ENCODE measurements around the gene HOXC4. TPM values are rescaled to one million over a fixed set of nuclear protein-coding genes. Genes with fewer than 3 reads are reported as not detected.
A peak's percentile ranks its signal among the peaks of the same experiment; 100 is the strongest.

Gene HOXC4
- total RNA-seq, 1 donor from 2014 or later: not detected

DNA sequence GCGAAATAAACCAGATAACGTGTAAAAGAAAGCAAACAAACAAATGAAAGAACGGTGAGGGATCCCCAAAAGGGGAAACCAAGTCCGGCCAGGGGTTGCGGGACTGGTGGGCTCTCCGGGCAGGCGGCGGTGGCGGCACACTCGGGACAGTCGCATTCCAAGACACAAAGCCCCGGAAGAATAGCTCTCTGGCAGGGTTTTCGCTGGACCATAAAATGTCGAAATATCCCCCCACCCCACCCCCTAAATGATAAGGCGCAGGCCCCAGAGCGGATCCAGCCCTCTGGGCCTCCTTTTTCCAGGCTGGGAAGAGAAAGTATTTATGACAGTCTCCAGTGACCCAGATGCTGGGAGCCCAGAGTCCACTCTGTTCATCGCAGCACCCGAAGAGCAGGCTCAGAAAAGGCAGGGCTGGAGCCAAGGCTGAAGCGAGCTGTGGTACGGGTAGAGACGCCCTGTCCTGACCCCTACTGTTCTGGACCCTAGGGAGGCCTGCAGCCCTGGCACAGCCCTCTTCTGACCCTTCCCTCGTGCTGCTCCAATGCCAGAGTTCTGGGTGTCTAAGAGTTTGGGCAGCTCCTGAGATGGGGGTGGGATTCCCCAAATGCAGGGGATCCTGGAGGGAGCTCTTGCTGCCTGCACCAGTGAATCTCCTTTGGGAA is 46.9 kb upstream of the HOXC4 start:
- TF ChIP-seq, protein P1, sequence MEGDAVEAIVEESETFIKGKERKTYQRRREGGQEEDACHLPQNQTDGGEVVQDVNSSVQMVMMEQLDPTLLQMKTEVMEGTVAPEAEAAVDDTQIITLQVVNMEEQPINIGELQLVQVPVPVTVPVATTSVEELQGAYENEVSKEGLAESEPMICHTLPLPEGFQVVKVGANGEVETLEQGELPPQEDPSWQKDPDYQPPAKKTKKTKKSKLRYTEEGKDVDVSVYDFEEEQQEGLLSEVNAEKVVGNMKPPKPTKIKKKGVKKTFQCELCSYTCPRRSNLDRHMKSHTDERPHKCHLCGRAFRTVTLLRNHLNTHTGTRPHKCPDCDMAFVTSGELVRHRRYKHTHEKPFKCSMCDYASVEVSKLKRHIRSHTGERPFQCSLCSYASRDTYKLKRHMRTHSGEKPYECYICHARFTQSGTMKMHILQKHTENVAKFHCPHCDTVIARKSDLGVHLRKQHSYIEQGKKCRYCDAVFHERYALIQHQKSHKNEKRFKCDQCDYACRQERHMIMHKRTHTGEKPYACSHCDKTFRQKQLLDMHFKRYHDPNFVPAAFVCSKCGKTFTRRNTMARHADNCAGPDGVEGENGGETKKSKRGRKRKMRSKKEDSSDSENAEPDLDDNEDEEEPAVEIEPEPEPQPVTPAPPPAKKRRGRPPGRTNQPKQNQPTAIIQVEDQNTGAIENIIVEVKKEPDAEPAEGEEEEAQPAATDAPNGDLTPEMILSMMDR (IDR thresholded peaks at IDR 0.05; ENCODE audit: insufficient read depth, low read length, severe bottlenecking): no peak
- no peak for DNase-seq (ENCODE audit: low read depth)
- H3K36me3 ChIP-seq (ENCODE audit: control insufficient read depth, insufficient read depth, low read length): no peaks in the 10 kb centered on the region
- peak overlapping the region; percentile 5 for H3K4me3 ChIP-seq (ENCODE audit: low read depth, low read length)
- H3K27me3 ChIP-seq (ENCODE audit: control insufficient read depth, insufficient read depth, low read length): peaks cover 86% of the 10 kb centered on the region
- FAIRE-seq: no peak

- H3K4me3 ChIP-seq (ENCODE audit: low read depth, low read length): no peak overlapping the region
- no peaks in the 10 kb centered on the region for H3K36me3 ChIP-seq (ENCODE audit: control insufficient read depth, insufficient read depth, low read length)
- DNase-seq (ENCODE audit: low read depth): no peak
- H3K27me3 ChIP-seq (ENCODE audit: control insufficient read depth, insufficient read depth, low read length): peaks cover 76% of the 10 kb centered on the region
- TF ChIP-seq, protein P1 (IDR thresholded peaks at IDR 0.05; ENCODE audit: insufficient read depth, low read length, severe bottlenecking): no peak
- no peak for FAIRE-seq
Measured at GRCh38 chr12:54007538-54008259, 45.9 kb upstream of the HOXC4 start.

GRCh38 chr12:54008260-54008552 is 45.4 kb upstream of the HOXC4 start:
- FAIRE-seq (no peak), DNase-seq (ENCODE audit: low read depth) (no peak)
- Histone ChIP-seq H3K27me3 (ENCODE audit: control insufficient read depth, insufficient read depth, low read length) (peaks cover 75% of the 10 kb centered on the region), H3K36me3 (ENCODE audit: control insufficient read depth, insufficient read depth, low read length) (no peaks in the 10 kb centered on the region), H3K4me3 (ENCODE audit: low read depth, low read length) (no peak overlapping the region)
- TF ChIP-seq, protein P1 (IDR thresholded peaks at IDR 0.05; ENCODE audit: insufficient read depth, low read length, severe bottlenecking): no peak

- TF ChIP-seq, protein P1 (IDR thresholded peaks at IDR 0.05; ENCODE audit: insufficient read depth, low read length, severe bottlenecking): no peak
- Histone ChIP-seq H3K4me3 (ENCODE audit: low read depth, low read length) (no peak overlapping the region), H3K27me3 (ENCODE audit: control insufficient read depth, insufficient read depth, low read length) (peaks cover 76% of the 10 kb centered on the region), H3K36me3 (ENCODE audit: control insufficient read depth, insufficient read depth, low read length) (no peaks in the 10 kb centered on the region)
- DNase-seq (ENCODE audit: low read depth) (no peak), FAIRE-seq (no peak)
Measured at GRCh38 chr12:54009171-54010052, 44.2 kb upstream of the HOXC4 start.

- DNase-seq (ENCODE audit: low read depth) (no peak), FAIRE-seq (no peak)
- TF ChIP-seq, protein P1 (IDR thresholded peaks at IDR 0.05; ENCODE audit: insufficient read depth, low read length, severe bottlenecking): no peak
- Histone ChIP-seq H3K27me3 (ENCODE audit: control insufficient read depth, insufficient read depth, low read length) (peaks cover 72% of the 10 kb centered on the region), H3K4me3 (ENCODE audit: low read depth, low read length) (no peak overlapping the region), H3K36me3 (ENCODE audit: control insufficient read depth, insufficient read depth, low read length) (no peaks in the 10 kb centered on the region)
Measured at GRCh38 chr12:54010053-54010971, 43.3 kb upstream of the HOXC4 start.
